Non-pigmented ciliary epithelial cell (primary cell): ENCODE results near the gene OR6M1.

ENCODE experiments used
- DNase-seq: peaks from one replicate; pipeline ENCODE4 v3.0.0-alpha.2; 2010; ENCODE audit warnings: low read depth

OR6M1 gene

DNA sequence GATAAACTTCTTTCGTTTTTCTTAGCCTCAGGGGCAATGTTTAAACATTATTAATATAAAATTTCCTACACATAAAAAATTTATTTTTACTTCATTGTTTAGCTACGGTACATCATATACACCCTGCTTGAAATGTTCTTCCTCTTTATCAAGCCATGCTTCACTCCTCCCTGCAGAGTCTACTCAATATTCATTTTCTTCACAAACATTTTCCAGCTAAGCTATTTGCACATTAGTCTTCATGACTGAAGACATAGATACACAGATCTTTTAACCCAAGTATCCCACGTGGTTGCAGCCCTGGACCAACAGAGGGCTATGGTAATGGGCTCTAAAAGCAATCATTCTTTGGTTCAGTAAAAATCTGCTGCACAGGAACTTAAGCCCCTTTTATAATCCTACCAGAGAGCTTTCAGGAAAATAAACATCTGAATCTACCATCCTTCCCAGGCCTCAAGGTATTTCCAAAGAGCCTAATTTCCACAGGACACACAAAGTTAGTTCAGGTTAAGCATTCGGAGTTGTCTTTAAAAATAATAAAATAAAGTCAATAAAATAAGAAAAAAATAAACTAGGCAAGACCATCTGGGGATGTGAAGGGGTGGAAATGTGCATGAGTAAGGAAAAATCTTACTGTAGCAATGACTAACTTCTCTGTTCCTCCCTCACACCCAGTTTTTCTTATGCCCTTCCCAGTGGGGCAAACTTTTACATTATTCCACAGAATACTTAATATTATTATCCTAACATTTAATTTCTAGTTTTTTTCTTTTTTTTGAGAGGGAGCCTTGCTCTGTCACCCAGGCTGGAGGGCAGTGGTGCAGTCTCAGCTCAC lies 30.2 kb downstream of the OR6M1 start:
- DNase-seq: no peak

DNA sequence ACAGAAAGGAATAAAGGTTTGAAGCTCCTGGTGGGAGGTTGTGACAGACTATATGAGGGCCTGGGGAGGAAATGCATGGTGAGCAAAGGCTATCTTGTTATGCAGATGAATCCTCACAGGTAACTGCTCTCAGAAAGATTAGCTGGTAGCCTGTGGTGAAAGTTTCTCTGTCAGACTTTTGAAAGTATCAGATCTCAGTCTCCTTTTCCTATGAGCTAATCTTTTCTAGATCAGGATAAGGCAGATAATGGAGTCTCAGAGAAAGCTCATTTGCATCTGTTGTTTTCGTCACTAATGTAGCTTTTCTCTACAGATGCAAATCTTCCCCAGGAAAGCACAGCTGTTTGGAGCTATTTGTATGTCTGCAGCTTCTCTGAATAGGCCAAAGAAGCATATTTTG lies 30.9 kb downstream of the OR6M1 start:
- DNase-seq: no peak

DNA sequence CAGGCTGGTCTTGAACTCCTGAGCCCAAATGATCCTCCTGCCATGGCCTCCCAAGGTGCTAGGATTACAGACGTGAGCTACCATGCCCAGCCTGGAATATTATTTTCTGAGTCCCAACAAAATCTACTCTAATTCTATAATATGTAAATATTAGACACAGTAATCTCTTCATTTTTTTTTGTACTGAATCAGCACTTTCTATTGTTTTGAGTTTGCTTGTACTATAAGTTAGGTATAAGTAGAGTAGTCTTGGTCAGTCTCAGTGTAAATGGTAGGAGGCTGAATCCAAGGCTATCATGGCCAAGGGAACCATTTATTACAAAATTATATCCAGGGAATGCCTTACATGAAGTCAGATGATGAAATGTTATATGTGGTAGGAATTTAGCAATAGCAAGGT lies 32.2 kb downstream of the OR6M1 start:
- no peak for DNase-seq

DNA sequence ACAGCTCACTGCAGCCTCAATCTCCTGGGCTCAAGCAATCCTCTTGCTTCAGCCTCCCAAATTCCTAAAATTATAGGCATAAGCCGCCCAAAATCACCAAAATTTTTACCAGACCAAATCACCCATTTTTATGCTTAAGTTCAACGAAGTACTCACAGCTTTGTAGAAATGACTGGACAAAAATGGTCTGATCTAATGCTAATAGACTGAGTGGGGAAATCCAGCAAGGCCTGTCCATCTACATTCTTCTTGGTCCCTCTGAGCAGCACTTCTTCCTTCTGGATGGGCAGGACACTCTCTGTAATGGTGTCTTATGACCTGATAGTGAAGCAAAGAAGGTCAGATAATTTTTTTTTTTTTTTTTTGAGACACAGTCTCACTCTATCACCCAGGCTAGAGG lies 33.1 kb downstream of the OR6M1 start:
- DNase-seq: no peak

DNA sequence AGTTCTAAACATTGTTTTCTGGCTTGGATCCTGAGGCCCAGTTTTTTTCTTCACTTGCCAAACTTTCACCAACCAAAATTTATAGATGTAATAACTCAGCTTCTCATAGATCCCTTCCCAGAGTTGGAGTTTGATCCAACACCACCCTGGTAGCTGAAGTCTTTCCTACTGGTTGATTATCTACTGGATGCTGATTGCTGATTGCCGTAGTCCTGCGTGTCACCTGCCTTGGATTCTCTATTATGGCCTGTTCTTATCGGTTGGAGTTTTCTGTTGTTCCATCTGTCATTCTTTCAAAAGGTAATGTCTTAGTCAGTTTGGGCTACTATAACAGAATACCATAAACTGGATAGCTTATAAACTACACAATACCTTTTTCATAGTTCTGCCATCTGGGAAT lies 34.5 kb downstream of the OR6M1 start:
- no peak for DNase-seq

DNA sequence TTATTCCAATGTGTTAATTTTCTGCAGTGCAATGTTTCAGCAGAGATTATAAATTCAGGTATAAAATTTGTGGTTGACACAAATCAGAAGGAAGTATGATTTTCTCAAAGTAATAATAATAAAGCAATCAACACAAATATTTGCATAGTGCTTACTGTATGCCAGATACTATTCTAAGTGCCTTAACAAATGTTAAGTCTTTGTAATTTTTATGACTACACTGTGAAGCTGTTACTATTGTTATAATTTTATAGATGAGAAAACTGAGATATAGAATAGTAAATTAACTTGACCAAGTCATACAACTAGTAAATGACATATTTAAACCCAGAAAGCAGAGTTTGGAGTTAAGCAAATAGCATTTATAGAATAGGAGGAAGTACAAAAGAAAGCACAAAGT lies 35.4 kb downstream of the OR6M1 start:
- DNase-seq: no peak

DNA sequence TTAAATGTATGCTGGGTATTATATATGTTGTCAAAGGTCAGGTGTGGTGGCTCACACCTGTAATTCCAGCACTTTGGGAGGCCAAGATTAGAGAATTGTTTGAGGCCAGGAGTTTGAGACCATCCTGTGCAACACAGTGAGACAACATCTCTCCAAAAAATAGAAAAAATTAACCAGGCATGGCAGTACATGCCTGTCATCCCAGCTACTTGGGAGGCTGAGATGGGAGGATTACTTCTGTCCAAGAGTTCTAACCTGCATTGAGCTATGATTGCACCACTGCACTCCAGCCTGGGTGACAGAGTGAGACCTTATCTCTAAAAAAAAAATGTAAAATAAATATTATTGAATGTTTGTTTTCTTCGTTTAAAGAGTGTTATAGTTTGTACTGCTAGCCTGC lies 40.5 kb downstream of the OR6M1 start:
- no peak for DNase-seq

DNA sequence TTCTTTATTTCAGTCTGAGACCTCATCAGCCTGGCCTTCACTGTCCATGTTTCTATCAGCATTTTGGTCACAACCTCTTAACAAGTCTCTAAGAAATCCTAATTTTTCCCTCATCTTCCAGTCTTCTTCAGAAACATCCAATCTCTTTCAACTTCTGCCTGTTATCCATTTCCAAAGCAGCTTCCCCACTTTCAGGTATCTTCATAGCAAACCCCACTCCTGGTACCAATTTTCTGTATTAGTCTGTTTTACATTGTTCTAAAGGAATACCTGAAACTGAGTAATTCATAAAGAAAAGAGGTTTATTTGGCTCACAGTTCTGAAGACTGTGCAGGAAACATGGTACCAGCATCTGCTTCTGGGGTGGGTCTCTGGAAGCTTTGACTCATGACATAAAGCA lies 43.7 kb downstream of the OR6M1 start:
- DNase-seq: no peak

DNA sequence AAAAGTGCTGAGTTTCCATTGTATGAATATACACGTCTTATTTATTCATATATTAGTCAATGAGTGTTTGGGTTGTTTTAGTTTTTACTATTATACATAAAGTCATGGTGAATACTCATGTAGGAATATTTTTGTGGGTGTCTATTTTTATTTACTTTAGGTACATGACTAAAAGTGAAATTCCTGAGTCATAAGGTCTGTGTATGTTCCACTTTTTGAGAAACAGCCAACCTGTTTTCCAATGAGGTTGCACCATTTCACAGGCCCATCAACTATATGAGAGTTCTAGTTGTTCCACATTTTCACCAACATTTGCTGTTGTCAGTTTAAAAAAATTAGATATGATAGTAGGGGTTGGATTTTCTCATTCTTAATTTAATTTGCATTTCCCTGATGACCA lies 45.3 kb downstream of the OR6M1 start:
- DNase-seq: no peak

DNA sequence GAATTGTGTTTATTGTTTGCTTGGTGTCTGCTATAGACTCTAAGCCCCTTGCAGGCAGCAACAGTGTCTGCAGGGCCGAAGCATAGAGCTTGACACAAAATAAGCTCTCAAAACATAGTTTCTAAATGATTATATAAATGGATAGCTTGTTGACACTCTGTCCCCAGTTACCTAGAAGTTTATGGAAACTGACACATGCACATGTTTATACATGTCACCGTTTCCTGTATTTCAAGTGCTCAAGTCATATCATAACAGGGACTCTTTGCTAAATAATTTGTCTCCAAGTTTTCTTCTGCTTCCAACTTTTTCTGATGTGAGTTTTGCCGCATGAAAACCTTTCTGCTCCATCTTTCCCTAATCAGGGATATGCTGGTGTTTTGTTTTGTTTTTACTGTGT lies 48.2 kb downstream of the OR6M1 start:
- no peak for DNase-seq

DNA sequence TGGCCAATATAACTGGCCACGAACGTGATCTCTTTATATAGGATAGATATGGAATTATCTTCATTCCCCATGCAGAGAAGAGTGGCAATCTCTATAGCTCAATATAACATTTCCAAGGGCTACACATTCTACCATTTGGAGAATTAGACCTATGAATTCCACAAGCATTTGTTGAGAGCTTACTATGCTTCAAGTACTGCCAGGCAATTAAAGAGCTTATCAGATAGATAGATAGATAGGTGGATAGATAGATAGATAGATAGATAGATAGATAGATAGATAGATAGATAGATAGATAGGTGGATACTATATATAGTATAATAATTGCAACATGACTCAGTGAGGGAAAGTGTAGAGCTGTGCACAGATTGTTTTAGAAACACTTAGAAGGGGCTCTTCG lies 50.3 kb downstream of the OR6M1 start:
- no peak for DNase-seq
